GM12878 (cell line): Measurements from ENCODE around the gene KEL. TPM values are rescaled to one million over a fixed set of nuclear protein-coding genes. Genes with fewer than 3 reads are reported as not detected.

Experiments used
- ATAC-seq: fragments of 200-7000 bp; cut with Tn5 transposase; 3 replicates; pipeline ENCODE4 v1.9.1; 2020; ENCODE audit warnings: mild to moderate bottlenecking, moderate library complexity
- BruUV-seq: library from RNA; stranded (reverse); fragments of 400-500 nt; replicated peaks from 2 replicates; lab custom pipeline; 2021; lab: Mats Ljungman, UMichigan
- CTCF ChIA-PET: fragments of 300-600 bp; sonication (Branson Sonifier 250); formaldehyde crosslinking; extraction: SDS; loops from one replicate; lab custom pipeline; 2021; ENCODE audit warnings: inconsistent platforms; lab: Yijun Ruan, JAX
- POLR2A ChIA-PET: fragments of 350-600 bp; formaldehyde crosslinking; extraction: SDS; loops from one replicate; lab custom pipeline; 2021; ENCODE audit warnings: inconsistent platforms; lab: Charles Lee
- RAD21 ChIA-PET: fragments of 300-600 bp; sonication (Branson Sonifier 250); formaldehyde crosslinking; loops from one replicate; lab custom pipeline; 2023; ENCODE audit warnings: antibody characterized with exemption; ENCODE audit not compliant: unreplicated experiment; lab: Charles Lee
- SMC1A ChIA-PET: fragments of 300-600 bp; sonication (Branson Sonifier 250); formaldehyde crosslinking; loops from one replicate; lab custom pipeline; 2023; ENCODE audit not compliant: unreplicated experiment, uncharacterized antibody; lab: Charles Lee
- DNase-seq: peaks from one replicate; pipeline ENCODE4 v3.0.0-alpha.2; 2011; ENCODE audit warnings: low read depth, low spot score
- FAIRE-seq: peaks from 3 replicates; lab custom pipeline; 2011; peaks lifted over from hg19 to GRCh38; lab: Jason Lieb, UNC
- H2AFZ ChIP-seq: 2 replicates; pipeline ENCODE4 v1.6.0; 2011; ENCODE audit warnings: low read depth, low read length, control low read depth; ENCODE audit not compliant: control insufficient read depth
- H3K27ac ChIP-seq: 2 replicates; pipeline ENCODE4 v1.5.1; 2011; ENCODE audit warnings: control low read depth; ENCODE audit not compliant: control insufficient read depth, insufficient read depth
- H3K27me3 ChIP-seq, 2 experiments: replicated peaks in 1 of 2; 2 replicates each; pipeline versions ENCODE4 v1.6.0 to v1.6.1; 2011; ENCODE audit warnings: low read length in 1 of 2; ENCODE audit not compliant: control insufficient read depth in 2 of 2, insufficient read depth in 2 of 2
- H3K36me3 ChIP-seq, 2 experiments: 2 replicates each; pipeline ENCODE4 v1.5.1; 2011; ENCODE audit warnings: low read length in 1 of 2; ENCODE audit not compliant: control insufficient read depth in 2 of 2, insufficient read depth in 2 of 2
- H3K4me1 ChIP-seq: 2 replicates; pipeline ENCODE4 v1.6.1; 2011; ENCODE audit warnings: mild to moderate bottlenecking, low read length, moderate library complexity, mixed read lengths; ENCODE audit not compliant: control insufficient read depth, insufficient read depth
- H3K4me2 ChIP-seq: 2 replicates; pipeline ENCODE4 v1.6.0; 2011; ENCODE audit warnings: control low read depth; ENCODE audit not compliant: control insufficient read depth, insufficient read depth
- H3K4me3 ChIP-seq: fragments of 200-600 bp; sonication (generic); 2 replicates; pipeline ENCODE4 v1.5.1; 2016
- H3K79me2 ChIP-seq: 2 replicates; pipeline ENCODE4 v1.6.0; 2011; ENCODE audit warnings: low read length; ENCODE audit not compliant: control insufficient read depth, insufficient read depth
- H3K9ac ChIP-seq: 2 replicates; pipeline ENCODE4 v1.8.0; 2011; ENCODE audit warnings: low read length, control low read depth, mixed read lengths; ENCODE audit not compliant: control insufficient read depth, insufficient read depth
- H3K9me3 ChIP-seq: replicated peaks from 3 replicates; pipeline ENCODE4 v1.5.1; 2011; ENCODE audit warnings: mild to moderate bottlenecking, low read length; ENCODE audit not compliant: control insufficient read depth, insufficient read depth
- H4K20me1 ChIP-seq: 2 replicates; pipeline ENCODE4 v1.6.0; 2011; ENCODE audit not compliant: control insufficient read depth, insufficient read depth
- DPF2 ChIP-seq: fragments of 450-650 bp; IDR thresholded peaks from 2 replicates; pipeline ENCODE4 v1.6.1; 2017; ENCODE audit warnings: mild to moderate bottlenecking
- ELK1 ChIP-seq: IDR thresholded peaks from 2 replicates; pipeline ENCODE4 v1.6.1; 2012; ENCODE audit warnings: low read depth, low read length, improper control_type of control experiment
- KDM1A ChIP-seq: fragments of 200-600 bp; sonication (generic); IDR thresholded peaks from 2 replicates; pipeline ENCODE4 v1.6.1; 2016; ENCODE audit warnings: borderline replicate concordance
- KLF5 ChIP-seq: fragments of 450-650 bp; IDR thresholded peaks from 2 replicates; pipeline ENCODE4 v1.6.1; 2014; ENCODE audit warnings: mild to moderate bottlenecking; ENCODE audit not compliant: partially characterized antibody
- NFIC ChIP-seq: IDR thresholded peaks from 2 replicates; pipeline ENCODE4 v1.6.1; 2012; ENCODE audit warnings: low read depth, mild to moderate bottlenecking, inconsistent platforms, low read length, moderate library complexity
- SMAD1 ChIP-seq: fragments of 450-650 bp; IDR thresholded peaks from 2 replicates; pipeline ENCODE4 v1.6.1; 2018; ENCODE audit warnings: mild to moderate bottlenecking, low read depth; ENCODE audit not compliant: partially characterized antibody
- YY1 ChIP-seq: IDR thresholded peaks from 2 replicates; pipeline ENCODE4 v1.6.1; 2011; ENCODE audit warnings: low read depth, mild to moderate bottlenecking, low read length
- ZBTB40 ChIP-seq: fragments of 450-650 bp; IDR thresholded peaks from 2 replicates; pipeline ENCODE4 v1.6.1; 2016; ENCODE audit warnings: mild to moderate bottlenecking, moderate library complexity, borderline replicate concordance
- WGBS: methylation state at CpG from one replicate; pipeline ENCODE4 v1.1.6; 2016; ENCODE audit warnings: low lambda C conversion rate; ENCODE audit not compliant: insufficient replicate concordance, insufficient coverage; ENCODE audit errors: missing lambda C conversion rate; 5-methylcytosine and 5-hydroxymethylcytosine counted together
- in situ Hi-C: fragments of 300-500 bp; cut with MboI; formaldehyde crosslinking; loops from 9 replicates; pipeline ENCODE4 v1.14.3; 2018; ENCODE audit warnings: mixed read lengths
- intact Hi-C: fragments of 100-400 bp; cut with micrococcal nuclease; formaldehyde crosslinking; loops from one replicate; pipeline ENCODE4 v1.14.2; 2022; ENCODE audit not compliant: unreplicated experiment
- polyA plus RNA-seq, 11 experiments: library from polyadenylated mRNA; depleted of rRNA in 4 of 11; unstranded in 6 of 11; stranded (reverse) in 5 of 11; fragments of >200 nt; fragmentation: Nextera tagmentation in 4 of 11; fragmentation: Illumina TruSeq in 1 of 11; extraction: Ambion mirVana in 4 of 11; extraction: Trizol in 1 of 11; gene quantifications; 1 replicate in 1 of 11; 2 replicates in 10 of 11; pipeline versions ENCODE4 v1.2.1 to v1.2.3, GENCODE V29; 2011 to 2016; ENCODE audit warnings: inconsistent platforms in 2 of 11, missing spikeins in 2 of 11, low read depth in 1 of 11
- total RNA-seq, 4 experiments: library from RNA; depleted of rRNA in 3 of 4; stranded (reverse); fragments of >200 nt in 3 of 4; fragmentation: Illumina TruSeq in 1 of 4; extraction: Trizol in 1 of 4; gene quantifications; 2 replicates each; pipeline versions ENCODE4 v1.2.1 to v1.2.3, GENCODE V29; 2013 to 2021
- TF ChIP-seq, protein P1 (sequence below): fragments of 450-650 bp; IDR thresholded peaks from 2 replicates; pipeline ENCODE4 v1.6.1; 2017; ENCODE audit warnings: borderline replicate concordance

KEL gene
- total and polyA plus RNA-seq, 10 of the 15 experiments (the other 5 are each of a cell fraction or from before 2014, with no cell fraction given), result 0.10 to 0.73 (median 0.23) TPM; not detected in 2

DNA sequence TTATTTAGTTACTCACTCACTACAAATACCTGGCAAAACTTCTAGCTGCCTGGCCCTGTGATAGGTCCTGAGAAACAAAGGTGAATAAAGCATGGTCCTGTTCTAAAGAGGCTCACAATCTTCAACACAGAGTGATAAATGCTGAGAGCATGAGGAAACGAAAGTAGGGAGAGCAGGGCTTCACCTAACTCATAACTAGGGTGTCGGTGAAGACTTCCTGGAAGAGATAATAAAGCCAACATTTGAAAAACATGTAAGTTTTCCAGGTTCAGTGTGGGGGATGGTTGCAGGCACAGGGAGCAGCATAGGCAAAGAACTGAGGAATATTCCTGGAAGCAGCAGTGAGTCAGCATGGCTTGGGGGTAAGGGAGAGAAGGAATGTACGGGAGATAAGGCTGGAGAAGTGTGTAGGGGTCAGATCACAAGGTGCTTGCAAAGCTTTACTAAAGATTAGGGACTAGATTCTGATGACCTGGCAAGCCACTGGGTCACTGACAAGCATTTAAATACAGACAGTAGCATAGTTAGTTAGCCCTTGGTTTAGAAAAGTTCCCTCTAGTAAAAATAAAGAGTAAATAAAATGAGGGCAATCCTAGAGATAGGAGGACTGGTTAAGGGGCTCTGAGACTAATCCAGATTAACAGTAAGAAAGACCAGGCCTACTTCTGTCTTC lies 5.1 kb downstream of the KEL start:
- 0% methylated on average over 3 of the region's 3 CpGs for WGBS
- no peak overlapping the region for H3K27ac ChIP-seq
- RAD21 ChIA-PET, result no interaction called here
- CTCF ChIA-PET, result interaction anchor here (1.4 to 2.1 kb wide), 2 partner anchors 16 to 76 kb away, joined by 3 to 5 read pairs; no protein-coding TSS in a partner anchor
- H4K20me1 ChIP-seq, result no peaks in the 10 kb centered on the region
- TF ChIP-seq ELK1 (no peak), NFIC (no peak), DPF2 (no peak), YY1 (no peak), KLF5 (no peak), SMAD1 (no peak), ZBTB40 (no peak), KDM1A (no peak)
- TF ChIP-seq, protein P1, sequence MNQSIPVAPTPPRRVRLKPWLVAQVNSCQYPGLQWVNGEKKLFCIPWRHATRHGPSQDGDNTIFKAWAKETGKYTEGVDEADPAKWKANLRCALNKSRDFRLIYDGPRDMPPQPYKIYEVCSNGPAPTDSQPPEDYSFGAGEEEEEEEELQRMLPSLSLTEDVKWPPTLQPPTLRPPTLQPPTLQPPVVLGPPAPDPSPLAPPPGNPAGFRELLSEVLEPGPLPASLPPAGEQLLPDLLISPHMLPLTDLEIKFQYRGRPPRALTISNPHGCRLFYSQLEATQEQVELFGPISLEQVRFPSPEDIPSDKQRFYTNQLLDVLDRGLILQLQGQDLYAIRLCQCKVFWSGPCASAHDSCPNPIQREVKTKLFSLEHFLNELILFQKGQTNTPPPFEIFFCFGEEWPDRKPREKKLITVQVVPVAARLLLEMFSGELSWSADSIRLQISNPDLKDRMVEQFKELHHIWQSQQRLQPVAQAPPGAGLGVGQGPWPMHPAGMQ, result no peak
- TF ChIP-seq, all 136 proteins: peak for 0
- BruUV-seq, result no TSS peak
- FAIRE-seq (no peak), DNase-seq (no peak), ATAC-seq (no peak)
- peaks cover 0 to 3% of the 10 kb centered on the region in 2 experiments; a peak in 1 of 4 replicates for H3K27me3 ChIP-seq
- in situ Hi-C loops, result no loop called here
- no peaks in the 10 kb centered on the region for H3K36me3 ChIP-seq
- POLR2A ChIA-PET, result no interaction called here
- H3K4me2 ChIP-seq, result no peak overlapping the region
- SMC1A ChIA-PET, result no interaction called here
- no peaks in the 10 kb centered on the region for H3K4me1 ChIP-seq
- intact Hi-C loops, result no loop called here
- no peaks in the 10 kb centered on the region for H3K79me2 ChIP-seq
- no peak overlapping the region for H3K4me3 ChIP-seq
- no peak overlapping the region for H3K9ac ChIP-seq
- H3K9me3 ChIP-seq, result no peaks in the 10 kb centered on the region; the same call in 2 of the 3 replicates
- no peak overlapping the region for H2AFZ ChIP-seq
